ENCODE measurements around the gene TTC28. TPM values are rescaled to one million over a fixed set of nuclear protein-coding genes. Genes with fewer than 3 reads are reported as not detected.

TTC28 gene
- polyA plus RNA-seq, 1 donor from 2014 or later = 14.8 TPM

DNA sequence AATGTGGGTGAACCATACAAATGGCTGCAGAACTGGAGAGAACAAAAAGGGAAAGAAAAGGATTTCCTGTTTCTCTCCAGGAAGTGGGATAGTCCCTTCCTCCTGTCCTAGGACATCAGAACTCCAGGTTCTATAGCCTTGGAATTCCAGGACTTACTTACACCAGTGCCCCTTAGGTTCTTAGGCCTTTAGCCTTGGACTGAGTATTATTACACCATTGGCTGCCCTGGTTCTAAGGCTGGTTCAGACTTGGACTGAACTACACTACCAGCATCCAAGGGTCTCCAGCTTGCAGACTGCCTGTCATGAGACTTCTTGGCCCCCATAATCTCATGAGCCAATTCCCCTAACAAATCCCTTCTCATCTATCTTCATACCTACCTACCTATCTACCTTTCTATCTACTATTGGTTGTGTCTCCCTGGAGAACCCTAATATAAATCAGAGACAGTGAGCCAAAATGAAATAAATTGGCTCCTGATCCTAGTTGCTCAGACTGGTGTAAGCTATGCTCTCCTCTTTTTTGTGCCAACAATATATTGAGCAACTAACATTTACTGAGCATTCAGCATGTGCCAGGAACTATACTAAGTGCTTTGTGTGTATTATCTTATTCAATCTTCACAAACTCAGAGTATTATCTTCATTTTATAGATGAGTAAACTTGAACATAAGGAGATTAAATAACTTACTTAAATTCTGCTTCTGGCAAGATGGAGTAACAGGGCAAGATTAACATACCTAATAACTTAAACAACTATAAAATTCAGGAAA, 303.7 kb downstream of the TTC28 start:
- Histone ChIP-seq H3K4me3 (ENCODE audit: low read length) (no peak overlapping the region), H3K4me2 (ENCODE audit: low read length) (no peak overlapping the region), H3K79me2 (replicated peaks; ENCODE audit: insufficient read depth, low read length) (peaks cover 29% of the 10 kb centered on the region), H3F3A (ENCODE audit: insufficient read depth, low read length, poor library complexity, severe bottlenecking) (no peaks in the 10 kb centered on the region), H2AFZ (ENCODE audit: low read depth, low read length) (no peak overlapping the region), H3K27ac (ENCODE audit: low read length) (no peak overlapping the region), H3K9me2 (ENCODE audit: insufficient read depth, low read length) (no peaks in the 10 kb centered on the region), H4K20me1 (ENCODE audit: insufficient read depth) (no peaks in the 10 kb centered on the region), H3K36me3 (ENCODE audit: insufficient read depth, low read length) (no peaks in the 10 kb centered on the region), H3K9me3 (ENCODE audit: low read length) (no peaks in the 10 kb centered on the region), H3K27me3 (ENCODE audit: insufficient read depth, low read depth, low read length) (no peaks in the 10 kb centered on the region), H3K9ac (ENCODE audit: low read length) (no peak overlapping the region)
- TF ChIP-seq MXI1 (conservative IDR thresholded peaks at IDR 0.05; ENCODE audit: poor library complexity, severe bottlenecking) (no peak), POLR2AphosphoS5 (IDR thresholded peaks at IDR 0.05) (no peak), SMC3 (conservative IDR thresholded peaks at IDR 0.05; ENCODE audit: poor library complexity) (no peak), RAD21 (conservative IDR thresholded peaks at IDR 0.05) (no peak), TAF1 (IDR thresholded peaks at IDR 0.05; ENCODE audit: low read depth) (no peak), EZH2 (IDR thresholded peaks at IDR 0.05; ENCODE audit: borderline replicate concordance, insufficient read depth, low read length, poor library complexity, severe bottlenecking) (no peak), EP300 (conservative IDR thresholded peaks at IDR 0.05; ENCODE audit: poor library complexity, severe bottlenecking) (no peak)
- TF ChIP-seq, protein P1, sequence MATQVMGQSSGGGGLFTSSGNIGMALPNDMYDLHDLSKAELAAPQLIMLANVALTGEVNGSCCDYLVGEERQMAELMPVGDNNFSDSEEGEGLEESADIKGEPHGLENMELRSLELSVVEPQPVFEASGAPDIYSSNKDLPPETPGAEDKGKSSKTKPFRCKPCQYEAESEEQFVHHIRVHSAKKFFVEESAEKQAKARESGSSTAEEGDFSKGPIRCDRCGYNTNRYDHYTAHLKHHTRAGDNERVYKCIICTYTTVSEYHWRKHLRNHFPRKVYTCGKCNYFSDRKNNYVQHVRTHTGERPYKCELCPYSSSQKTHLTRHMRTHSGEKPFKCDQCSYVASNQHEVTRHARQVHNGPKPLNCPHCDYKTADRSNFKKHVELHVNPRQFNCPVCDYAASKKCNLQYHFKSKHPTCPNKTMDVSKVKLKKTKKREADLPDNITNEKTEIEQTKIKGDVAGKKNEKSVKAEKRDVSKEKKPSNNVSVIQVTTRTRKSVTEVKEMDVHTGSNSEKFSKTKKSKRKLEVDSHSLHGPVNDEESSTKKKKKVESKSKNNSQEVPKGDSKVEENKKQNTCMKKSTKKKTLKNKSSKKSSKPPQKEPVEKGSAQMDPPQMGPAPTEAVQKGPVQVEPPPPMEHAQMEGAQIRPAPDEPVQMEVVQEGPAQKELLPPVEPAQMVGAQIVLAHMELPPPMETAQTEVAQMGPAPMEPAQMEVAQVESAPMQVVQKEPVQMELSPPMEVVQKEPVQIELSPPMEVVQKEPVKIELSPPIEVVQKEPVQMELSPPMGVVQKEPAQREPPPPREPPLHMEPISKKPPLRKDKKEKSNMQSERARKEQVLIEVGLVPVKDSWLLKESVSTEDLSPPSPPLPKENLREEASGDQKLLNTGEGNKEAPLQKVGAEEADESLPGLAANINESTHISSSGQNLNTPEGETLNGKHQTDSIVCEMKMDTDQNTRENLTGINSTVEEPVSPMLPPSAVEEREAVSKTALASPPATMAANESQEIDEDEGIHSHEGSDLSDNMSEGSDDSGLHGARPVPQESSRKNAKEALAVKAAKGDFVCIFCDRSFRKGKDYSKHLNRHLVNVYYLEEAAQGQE (IDR thresholded peaks at IDR 0.05; ENCODE audit: borderline replicate concordance) = no peak
- TF ChIP-seq, protein P2, sequence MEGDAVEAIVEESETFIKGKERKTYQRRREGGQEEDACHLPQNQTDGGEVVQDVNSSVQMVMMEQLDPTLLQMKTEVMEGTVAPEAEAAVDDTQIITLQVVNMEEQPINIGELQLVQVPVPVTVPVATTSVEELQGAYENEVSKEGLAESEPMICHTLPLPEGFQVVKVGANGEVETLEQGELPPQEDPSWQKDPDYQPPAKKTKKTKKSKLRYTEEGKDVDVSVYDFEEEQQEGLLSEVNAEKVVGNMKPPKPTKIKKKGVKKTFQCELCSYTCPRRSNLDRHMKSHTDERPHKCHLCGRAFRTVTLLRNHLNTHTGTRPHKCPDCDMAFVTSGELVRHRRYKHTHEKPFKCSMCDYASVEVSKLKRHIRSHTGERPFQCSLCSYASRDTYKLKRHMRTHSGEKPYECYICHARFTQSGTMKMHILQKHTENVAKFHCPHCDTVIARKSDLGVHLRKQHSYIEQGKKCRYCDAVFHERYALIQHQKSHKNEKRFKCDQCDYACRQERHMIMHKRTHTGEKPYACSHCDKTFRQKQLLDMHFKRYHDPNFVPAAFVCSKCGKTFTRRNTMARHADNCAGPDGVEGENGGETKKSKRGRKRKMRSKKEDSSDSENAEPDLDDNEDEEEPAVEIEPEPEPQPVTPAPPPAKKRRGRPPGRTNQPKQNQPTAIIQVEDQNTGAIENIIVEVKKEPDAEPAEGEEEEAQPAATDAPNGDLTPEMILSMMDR (IDR thresholded peaks at IDR 0.05; ENCODE audit: poor library complexity, severe bottlenecking) = no peak

DNA sequence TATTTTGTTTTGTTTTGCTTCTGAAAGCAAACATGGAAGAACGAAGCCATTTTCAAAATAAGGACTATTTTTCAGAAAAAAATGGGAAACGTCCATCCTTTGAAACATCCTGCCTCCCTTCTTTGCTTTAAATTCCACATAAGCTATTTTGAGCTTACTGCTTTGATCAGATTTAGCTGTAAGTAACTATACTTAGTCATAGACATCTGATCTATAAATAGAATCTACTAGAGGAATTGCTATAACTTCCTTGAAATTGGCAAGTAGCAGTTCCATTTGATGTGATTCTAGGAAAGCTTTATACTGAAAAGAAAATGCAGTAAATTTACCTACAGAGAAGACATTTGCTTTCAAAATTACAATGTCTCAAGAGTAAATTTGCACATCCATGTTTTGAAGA, 305.8 kb downstream of the TTC28 start:
- H3F3A ChIP-seq (ENCODE audit: insufficient read depth, low read length, poor library complexity, severe bottlenecking) = no peaks in the 10 kb centered on the region
- peak overlapping the region; percentile 65 for H3K4me2 ChIP-seq (ENCODE audit: low read length)
- no peaks in the 10 kb centered on the region for H3K36me3 ChIP-seq (ENCODE audit: insufficient read depth, low read length)
- no peak overlapping the region for H3K9ac ChIP-seq (ENCODE audit: low read length)
- no peaks in the 10 kb centered on the region for H3K9me2 ChIP-seq (ENCODE audit: insufficient read depth, low read length)
- H3K4me3 ChIP-seq (ENCODE audit: low read length) = peak overlapping the region; percentile 19
- H3K9me3 ChIP-seq (ENCODE audit: low read length) = no peaks in the 10 kb centered on the region
- no peak overlapping the region for H2AFZ ChIP-seq (ENCODE audit: low read depth, low read length)
- H3K79me2 ChIP-seq (replicated peaks; ENCODE audit: insufficient read depth, low read length) = peaks cover 43% of the 10 kb centered on the region
- TF ChIP-seq, protein P2 (IDR thresholded peaks at IDR 0.05; ENCODE audit: poor library complexity, severe bottlenecking) = no peak
- no peak for TF ChIP-seq EZH2 (IDR thresholded peaks at IDR 0.05; ENCODE audit: borderline replicate concordance, insufficient read depth, low read length, poor library complexity, severe bottlenecking)
- TF ChIP-seq RAD21 (conservative IDR thresholded peaks at IDR 0.05) = no peak
- TF ChIP-seq MXI1 (conservative IDR thresholded peaks at IDR 0.05; ENCODE audit: poor library complexity, severe bottlenecking) = no peak
- TF ChIP-seq TAF1 (IDR thresholded peaks at IDR 0.05; ENCODE audit: low read depth) = no peak
- TF ChIP-seq SMC3 (conservative IDR thresholded peaks at IDR 0.05; ENCODE audit: poor library complexity) = no peak
- TF ChIP-seq POLR2AphosphoS5 (IDR thresholded peaks at IDR 0.05) = no peak
- TF ChIP-seq EP300 (conservative IDR thresholded peaks at IDR 0.05; ENCODE audit: poor library complexity, severe bottlenecking) = no peak
- TF ChIP-seq, protein P1 (IDR thresholded peaks at IDR 0.05; ENCODE audit: borderline replicate concordance) = no peak
- peak overlapping the region; percentile 46 for H3K27ac ChIP-seq (ENCODE audit: low read length)
- H4K20me1 ChIP-seq (ENCODE audit: insufficient read depth) = no peaks in the 10 kb centered on the region
- H3K27me3 ChIP-seq (ENCODE audit: insufficient read depth, low read depth, low read length) = no peaks in the 10 kb centered on the region

Data from neural cell (in vitro differentiated cells).